Prostate gland (tissue), 2 donors: Measurements from ENCODE around the gene HIBADH.

Experiments
- POLR2AphosphoS5 ChIP-seq: sonication (generic); formaldehyde crosslinking; IDR thresholded peaks from one replicate; pipeline ENCODE4 v1.6.1; 2017; ENCODE audit warnings: antibody characterized with exemption
- TF ChIP-seq, protein P1 (sequence below), 4 experiments: fragments of 200-600 bp in 2 of 4; fragments of 450-650 bp in 2 of 4; sonication (generic) in 2 of 4; IDR thresholded peaks; 1 replicate in 3 of 4; 2 replicates in 1 of 4; pipeline ENCODE4 v1.5.1; 2016 to 2019; ENCODE audit warnings: antibody characterized with exemption in 4 of 4, mild to moderate bottlenecking in 2 of 4, moderate library complexity in 2 of 4

DNA sequence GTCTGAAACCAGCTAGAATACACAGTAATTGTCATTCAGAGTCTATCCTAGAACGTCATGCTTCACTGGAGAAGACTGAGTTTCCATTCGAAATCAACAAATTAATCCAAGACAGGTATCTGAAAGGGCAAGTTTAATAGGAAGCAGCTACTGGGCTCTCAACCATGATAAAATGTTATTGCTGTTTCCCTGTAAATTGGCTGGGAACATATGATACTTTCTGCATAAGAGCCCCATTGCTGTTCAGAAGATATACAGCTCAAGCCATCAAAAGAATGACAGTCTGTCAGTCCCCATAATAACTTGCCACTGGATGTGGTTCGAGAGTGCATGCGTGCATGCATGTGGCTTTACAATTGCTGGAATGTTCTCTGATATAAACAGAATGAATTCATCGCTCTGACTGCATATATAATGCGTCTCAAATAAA, 129.0 kb downstream of the HIBADH start:
- peak; percentile 21 for TF ChIP-seq POLR2AphosphoS5
- TF ChIP-seq, protein P1, sequence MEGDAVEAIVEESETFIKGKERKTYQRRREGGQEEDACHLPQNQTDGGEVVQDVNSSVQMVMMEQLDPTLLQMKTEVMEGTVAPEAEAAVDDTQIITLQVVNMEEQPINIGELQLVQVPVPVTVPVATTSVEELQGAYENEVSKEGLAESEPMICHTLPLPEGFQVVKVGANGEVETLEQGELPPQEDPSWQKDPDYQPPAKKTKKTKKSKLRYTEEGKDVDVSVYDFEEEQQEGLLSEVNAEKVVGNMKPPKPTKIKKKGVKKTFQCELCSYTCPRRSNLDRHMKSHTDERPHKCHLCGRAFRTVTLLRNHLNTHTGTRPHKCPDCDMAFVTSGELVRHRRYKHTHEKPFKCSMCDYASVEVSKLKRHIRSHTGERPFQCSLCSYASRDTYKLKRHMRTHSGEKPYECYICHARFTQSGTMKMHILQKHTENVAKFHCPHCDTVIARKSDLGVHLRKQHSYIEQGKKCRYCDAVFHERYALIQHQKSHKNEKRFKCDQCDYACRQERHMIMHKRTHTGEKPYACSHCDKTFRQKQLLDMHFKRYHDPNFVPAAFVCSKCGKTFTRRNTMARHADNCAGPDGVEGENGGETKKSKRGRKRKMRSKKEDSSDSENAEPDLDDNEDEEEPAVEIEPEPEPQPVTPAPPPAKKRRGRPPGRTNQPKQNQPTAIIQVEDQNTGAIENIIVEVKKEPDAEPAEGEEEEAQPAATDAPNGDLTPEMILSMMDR (IDR thresholded peaks at IDR 0.05) = no peak
